WERI-Rb-1 (cell line): ENCODE results near the gene NMNAT2.

Experiments used
- DNase-seq: peaks from one replicate; pipeline ENCODE4 v3.0.0-alpha.2; 2020
- H3K27ac ChIP-seq: fragments of 250-450 bp; sonication (Bioruptor Pico); 2 replicates; pipeline ENCODE4 v1.5.1; 2020; ENCODE audit warnings: mild to moderate bottlenecking, moderate library complexity
- H3K27me3 ChIP-seq: fragments of 250-450 bp; sonication (Bioruptor Pico); 2 replicates; pipeline ENCODE4 v1.5.1; 2021; ENCODE audit warnings: mild to moderate bottlenecking, low read depth, moderate library complexity; ENCODE audit not compliant: insufficient read depth, severe bottlenecking
- H3K36me3 ChIP-seq: fragments of 250-450 bp; sonication (Bioruptor Pico); 2 replicates; pipeline ENCODE4 v1.5.1; 2020; ENCODE audit warnings: mild to moderate bottlenecking, moderate library complexity
- H3K4me3 ChIP-seq: 2 replicates; pipeline ENCODE4 v1.5.1; 2011; ENCODE audit warnings: low read depth, mild to moderate bottlenecking, control low read depth, low read length
- H3K9me3 ChIP-seq: fragments of 250-450 bp; sonication (Bioruptor Pico); 2 replicates; pipeline ENCODE4 v1.5.1; 2021; ENCODE audit warnings: mild to moderate bottlenecking, moderate library complexity; ENCODE audit not compliant: severe bottlenecking
- CTCF ChIP-seq: IDR thresholded peaks from 2 replicates; pipeline ENCODE4 v1.5.1; 2011; ENCODE audit warnings: low read depth, mild to moderate bottlenecking, control low read depth, inconsistent platforms, low read length

NMNAT2 gene

GRCh38 chr1:183240526-183240825 is 177.7 kb downstream of the NMNAT2 start:
- no peaks in the 10 kb centered on the region for H3K27me3 ChIP-seq
- no peak overlapping the region for H3K4me3 ChIP-seq
- TF ChIP-seq CTCF = no peak
- H3K27ac ChIP-seq = no peak overlapping the region
- no peaks in the 10 kb centered on the region for H3K36me3 ChIP-seq
- no peaks in the 10 kb centered on the region for H3K9me3 ChIP-seq
- no peak for DNase-seq

- TF ChIP-seq CTCF = no peak
- no peaks in the 10 kb centered on the region for H3K36me3 ChIP-seq
- no peaks in the 10 kb centered on the region for H3K9me3 ChIP-seq
- no peak for DNase-seq
- no peak overlapping the region for H3K27ac ChIP-seq
- no peaks in the 10 kb centered on the region for H3K27me3 ChIP-seq
- no peak overlapping the region for H3K4me3 ChIP-seq
These were observed 178.2 kb downstream of the NMNAT2 start for GRCh38 chr1:183239793-183240525.

- Histone ChIP-seq H3K4me3 (no peak overlapping the region), H3K36me3 (no peaks in the 10 kb centered on the region), H3K9me3 (no peaks in the 10 kb centered on the region), H3K27ac (no peak overlapping the region), H3K27me3 (no peaks in the 10 kb centered on the region)
- no peak for TF ChIP-seq CTCF
- no peak for DNase-seq
These were observed 178.9 kb downstream of the NMNAT2 start for GRCh38 chr1:183239220-183239742.

GRCh38 chr1:183238071-183238470 is 180.1 kb downstream of the NMNAT2 start:
- no peaks in the 10 kb centered on the region for H3K9me3 ChIP-seq
- H3K36me3 ChIP-seq = no peaks in the 10 kb centered on the region
- no peak overlapping the region for H3K27ac ChIP-seq
- no peak overlapping the region for H3K4me3 ChIP-seq
- no peak for TF ChIP-seq CTCF
- DNase-seq = no peak
- no peaks in the 10 kb centered on the region for H3K27me3 ChIP-seq

GRCh38 chr1:183237046-183237445 is 181.1 kb downstream of the NMNAT2 start:
- no peaks in the 10 kb centered on the region for H3K9me3 ChIP-seq
- TF ChIP-seq CTCF = no peak
- H3K27me3 ChIP-seq = no peaks in the 10 kb centered on the region
- H3K36me3 ChIP-seq = no peaks in the 10 kb centered on the region
- no peak overlapping the region for H3K27ac ChIP-seq
- no peak for DNase-seq
- H3K4me3 ChIP-seq = no peak overlapping the region

GRCh38 chr1:183236158-183236725 is 181.9 kb downstream of the NMNAT2 start:
- peak; percentile 18 for DNase-seq
- H3K27me3 ChIP-seq = no peaks in the 10 kb centered on the region
- H3K36me3 ChIP-seq = no peaks in the 10 kb centered on the region
- no peak for TF ChIP-seq CTCF
- no peaks in the 10 kb centered on the region for H3K9me3 ChIP-seq
- no peak overlapping the region for H3K4me3 ChIP-seq
- no peak overlapping the region for H3K27ac ChIP-seq
